Epidermal melanocyte (primary cell): ENCODE results near the gene VTI1A.
"Not testable (repeated sequence)": the region's sequence is repeated elsewhere in the genome, so short reads cannot be mapped to it uniquely, and the experiment has no call there.

Source experiments
- DNase-seq: peaks from one replicate; pipeline ENCODE4 v3.0.0; 2011; ENCODE audit warnings: low spot score; ENCODE audit not compliant: insufficient read length

VTI1A gene

DNA sequence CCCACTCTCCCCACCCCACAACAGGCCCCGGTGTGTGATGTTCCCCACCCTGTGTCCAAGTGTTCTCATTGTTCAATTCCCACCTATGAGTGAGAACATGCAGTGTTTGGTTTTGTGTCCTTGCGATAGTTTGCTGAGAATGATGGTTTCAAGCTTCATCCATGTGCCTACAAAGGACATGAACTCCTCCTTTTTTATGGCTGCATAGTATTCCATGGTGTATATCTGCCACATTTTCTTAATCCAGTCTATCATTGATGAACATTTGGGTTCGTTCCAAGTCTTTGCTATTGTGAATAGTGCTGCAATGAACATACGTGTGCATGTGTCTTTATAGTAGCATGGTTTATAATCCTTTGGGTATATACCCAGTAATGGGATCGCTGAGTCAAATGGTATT is 95.8 kb downstream of the VTI1A start:
- not testable (repeated sequence) for DNase-seq

DNA sequence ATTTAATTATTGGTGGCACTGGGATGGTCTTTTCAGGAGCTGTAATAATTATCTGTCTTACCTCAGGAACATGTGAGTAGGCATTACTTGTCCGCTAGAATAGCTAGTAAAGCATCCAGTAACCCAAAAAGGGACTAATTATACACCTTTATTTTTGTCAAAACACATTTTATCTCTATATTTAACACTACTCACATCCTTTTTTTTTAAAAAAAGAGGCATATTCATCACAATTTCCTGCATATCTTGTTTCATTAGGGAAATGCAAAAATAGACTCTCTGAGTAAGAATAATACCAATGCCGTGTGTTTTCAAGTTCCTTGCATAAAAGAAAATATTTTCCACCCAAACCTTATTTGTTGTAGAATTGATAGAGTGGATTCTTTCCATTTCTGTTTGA is 99.5 kb downstream of the VTI1A start:
- DNase-seq, result no peak

DNA sequence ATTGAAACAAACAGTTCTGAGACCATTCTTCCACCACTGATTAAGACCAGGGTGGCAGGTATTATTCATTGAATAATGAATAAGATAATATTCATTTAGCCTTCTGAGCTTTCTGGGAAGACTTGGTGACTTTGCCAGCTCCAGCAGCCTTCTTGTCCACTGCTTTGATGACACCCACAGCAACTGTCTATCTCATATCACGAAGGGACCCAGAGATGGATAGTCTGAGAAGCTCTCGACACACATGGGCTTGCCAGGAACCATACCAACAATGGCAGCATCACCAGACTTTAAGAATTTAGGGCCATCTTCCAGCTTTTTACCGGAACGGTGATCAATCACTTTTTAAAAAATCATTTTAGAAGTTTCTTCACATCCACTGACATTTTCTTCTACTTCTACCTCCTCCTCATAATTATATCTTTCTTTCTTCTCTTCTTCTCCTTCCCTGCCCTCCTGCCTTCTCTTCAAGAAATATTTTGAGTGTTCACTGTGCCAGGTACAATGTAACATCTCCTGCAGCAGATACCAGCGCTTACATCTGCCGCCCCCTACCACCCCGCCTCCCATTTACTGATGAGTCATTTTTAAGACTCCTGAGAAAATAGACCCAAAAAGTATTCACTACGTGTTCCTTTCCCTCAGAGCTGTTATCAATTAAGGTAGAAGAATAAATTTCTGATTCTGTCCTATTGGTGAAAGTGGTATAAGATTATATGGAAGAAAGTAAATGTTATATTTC is 101.7 kb downstream of the VTI1A start:
- DNase-seq, result no peak

DNA sequence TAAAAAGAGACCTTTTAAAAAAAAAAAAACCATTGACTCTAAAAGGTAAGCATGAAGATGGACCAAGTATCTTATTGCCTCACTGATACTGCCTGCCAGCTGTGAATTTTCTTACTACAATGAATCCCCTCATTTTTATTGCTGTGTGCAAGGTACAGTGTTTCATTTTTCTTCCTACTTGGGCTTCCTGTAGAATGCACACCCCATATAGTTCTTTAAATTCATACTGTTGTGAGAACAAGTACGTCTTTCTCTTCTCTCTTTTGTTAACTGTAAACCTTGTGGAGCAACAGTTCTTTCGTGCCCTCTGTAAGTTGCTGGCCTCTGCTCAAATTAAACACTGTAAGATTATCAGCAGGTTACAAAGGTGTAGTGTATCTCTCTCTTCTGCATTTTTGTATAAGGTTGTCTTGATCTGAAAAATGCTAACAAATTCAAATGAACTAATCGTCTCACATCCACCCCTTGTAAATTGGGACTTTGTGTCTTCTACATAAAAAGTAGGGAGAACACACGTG is 105.6 kb downstream of the VTI1A start:
- no peak for DNase-seq

DNA sequence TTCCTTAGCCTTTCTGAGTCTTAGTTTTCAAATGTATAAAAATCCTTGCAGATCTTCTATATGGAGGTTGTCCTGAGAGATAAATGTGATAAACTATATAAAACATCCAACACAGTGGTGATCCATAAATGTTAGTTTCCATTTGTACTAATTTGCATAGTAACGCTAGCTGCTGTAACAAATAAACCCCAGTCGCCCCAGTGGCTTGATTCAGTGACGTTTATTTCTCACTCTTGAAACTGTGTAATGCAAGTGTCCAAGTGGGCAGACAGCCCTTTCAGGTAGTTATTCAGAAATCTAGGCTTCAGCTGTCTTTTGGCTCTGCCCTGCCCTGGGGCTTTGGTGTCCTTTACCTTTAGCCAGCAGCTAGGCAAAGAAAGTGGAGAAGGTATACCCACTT is 106.3 kb downstream of the VTI1A start:
- DNase-seq, result no peak

DNA sequence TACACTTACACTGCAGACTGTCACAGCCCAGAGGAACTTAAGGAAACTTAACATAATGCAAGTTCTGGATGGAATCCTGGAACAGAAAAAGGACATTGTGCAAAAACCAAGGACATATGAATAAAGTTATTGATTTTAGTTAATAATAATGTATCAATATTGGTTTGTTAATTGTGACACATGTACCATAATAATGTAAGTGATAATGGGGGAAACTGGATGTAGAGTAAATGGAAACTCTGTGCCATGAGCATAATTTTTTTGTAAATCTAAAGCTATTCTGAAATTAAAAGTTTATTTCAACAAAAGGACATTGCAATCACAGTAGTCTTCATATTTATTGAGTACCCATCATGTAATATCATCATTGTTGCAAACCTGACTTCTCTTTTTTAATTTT is 107.2 kb downstream of the VTI1A start:
- no peak for DNase-seq

DNA sequence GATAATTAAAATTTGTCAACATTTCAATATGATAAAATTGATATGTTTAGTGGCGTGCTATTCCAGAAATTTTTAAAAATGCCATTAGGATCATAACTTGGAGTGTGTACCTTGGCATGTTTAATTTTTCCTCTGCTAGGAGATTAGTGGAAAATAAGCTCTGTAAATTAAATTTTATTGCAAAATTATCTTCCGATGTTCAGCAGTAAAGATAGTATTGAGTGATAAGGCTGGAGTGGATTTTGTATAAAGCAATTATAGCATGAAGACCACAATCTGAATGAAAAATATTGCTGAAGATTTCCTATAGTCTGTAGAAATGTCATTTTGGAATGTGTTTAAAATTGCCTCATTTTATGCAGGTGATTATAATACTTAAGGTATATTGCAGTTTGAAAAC is 110.2 kb downstream of the VTI1A start:
- DNase-seq, result no peak

DNA sequence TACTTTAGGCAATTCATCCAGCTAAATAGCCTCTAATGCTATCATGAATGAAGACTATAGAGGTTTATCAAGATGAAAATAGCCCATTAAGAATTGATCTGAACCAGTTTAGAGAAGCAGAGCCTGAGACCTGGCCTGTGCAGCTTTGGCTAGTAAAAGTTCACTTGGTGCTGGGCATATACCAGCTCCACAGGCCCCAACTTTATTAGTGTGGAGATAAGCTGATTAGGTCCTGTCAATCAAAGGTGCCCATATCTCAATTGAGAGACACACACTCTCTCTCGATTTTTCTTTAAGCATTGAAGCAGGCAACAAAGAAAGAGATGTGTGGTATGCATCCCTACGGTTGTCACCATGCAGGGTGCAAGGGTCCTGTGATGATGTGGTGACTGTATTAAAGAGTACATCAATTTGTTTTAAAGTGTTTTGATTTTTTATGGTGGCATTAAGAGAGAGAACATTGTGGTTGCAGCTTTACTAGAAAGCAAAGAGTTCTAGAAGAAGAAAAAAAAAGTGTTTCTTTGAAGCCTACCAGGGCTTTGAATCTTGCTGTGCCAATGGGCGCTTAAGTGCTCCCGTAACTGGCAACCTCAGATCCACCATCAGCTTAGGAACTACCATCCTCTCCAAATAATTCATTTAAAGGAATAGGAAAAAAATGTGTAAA is 111.6 kb downstream of the VTI1A start:
- no peak for DNase-seq

DNA sequence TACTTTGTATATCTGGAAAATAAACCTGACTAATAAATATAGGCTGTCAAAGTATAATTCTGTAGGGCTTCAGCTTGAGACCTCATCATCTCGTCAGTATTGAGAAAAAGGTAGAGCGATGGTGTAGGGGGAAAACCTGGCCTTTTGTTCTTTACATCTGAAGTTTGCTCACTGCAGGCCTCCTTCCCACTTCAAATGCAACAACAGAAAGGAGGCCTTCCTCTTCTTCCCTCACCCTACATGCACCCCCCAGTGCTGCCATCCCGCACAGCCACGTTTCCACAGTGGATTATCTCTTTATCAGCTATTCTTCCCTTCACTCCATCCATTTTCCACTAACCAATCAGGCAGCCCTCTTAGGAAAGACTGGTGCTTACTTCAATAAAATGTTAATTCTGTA is 112.3 kb downstream of the VTI1A start:
- no peak for DNase-seq

DNA sequence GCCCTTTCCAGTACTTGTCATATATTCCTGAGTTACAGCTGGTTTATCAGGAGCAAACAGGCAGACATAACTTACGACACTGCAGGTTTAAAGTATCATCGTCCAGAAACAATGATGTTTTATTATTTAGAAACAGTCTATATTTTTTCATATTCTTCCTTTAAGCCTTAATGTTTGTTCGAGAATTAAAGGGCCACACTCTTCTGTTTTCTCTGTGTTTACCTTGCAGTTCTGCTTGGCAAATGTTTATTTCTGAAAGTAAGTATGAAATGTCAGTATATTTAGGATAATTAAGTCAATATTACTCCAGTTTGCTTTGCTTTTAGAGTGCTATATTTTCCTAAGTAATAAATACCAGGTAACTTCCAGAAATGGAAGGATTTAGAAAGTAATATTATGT is 115.1 kb downstream of the VTI1A start:
- no peak for DNase-seq

DNA sequence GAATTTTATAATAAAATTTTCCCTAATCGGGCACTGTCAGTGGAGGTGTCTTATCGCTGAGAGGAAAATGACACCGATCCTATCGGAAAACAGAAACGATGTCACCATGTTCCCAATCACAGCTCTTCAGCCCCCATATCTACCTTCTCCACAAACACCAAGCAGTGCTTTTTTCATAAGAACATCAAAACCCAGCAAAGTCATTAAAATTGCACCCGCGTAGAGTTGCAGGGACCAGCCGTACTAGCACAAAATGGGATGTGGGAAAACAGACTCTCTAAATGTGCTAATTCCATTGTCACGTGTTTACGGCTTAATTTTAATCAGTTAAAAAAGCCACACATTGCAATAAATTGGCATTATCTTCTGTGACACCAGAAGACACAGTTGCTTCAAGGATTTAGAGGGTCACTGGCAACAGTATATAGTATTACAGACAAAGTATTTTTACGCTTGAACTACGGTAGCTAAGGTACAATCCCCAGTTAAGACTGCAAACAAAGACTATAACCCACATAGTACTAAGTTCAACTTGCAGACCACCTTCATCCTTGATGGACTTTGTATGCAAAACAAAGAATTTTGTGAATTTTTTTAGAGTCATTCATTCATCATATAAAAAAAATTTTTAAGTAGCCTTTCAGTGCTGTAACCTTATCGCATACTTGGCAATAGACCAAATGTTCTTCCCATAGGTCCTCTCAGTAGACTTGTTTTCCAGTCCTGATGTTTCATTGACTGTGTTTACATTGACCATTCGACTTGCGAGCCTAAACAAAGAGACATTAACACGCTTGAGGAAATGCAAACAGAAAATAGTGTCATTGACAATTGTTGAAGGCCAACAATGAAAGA is 116.0 kb downstream of the VTI1A start:
- no peak for DNase-seq

DNA sequence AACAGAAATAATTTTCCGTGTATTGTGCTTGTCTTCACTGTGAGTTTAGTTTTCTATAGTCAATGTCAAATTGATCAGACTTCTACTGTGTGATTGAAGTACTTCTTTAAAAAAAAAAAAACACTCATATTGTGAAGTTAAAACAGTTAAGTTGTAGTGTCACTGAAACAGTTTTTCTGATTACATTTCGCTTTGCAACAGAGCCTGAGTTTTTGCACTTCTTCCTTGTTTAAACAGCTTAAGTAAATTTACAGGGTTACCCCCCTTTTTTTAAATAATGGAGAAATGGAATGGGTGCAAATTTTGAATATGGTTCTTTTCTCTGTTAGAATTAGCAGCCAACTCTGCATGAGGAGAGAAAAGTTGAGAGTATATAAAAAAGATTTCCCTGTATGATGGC is 117.3 kb downstream of the VTI1A start:
- no peak for DNase-seq

DNA sequence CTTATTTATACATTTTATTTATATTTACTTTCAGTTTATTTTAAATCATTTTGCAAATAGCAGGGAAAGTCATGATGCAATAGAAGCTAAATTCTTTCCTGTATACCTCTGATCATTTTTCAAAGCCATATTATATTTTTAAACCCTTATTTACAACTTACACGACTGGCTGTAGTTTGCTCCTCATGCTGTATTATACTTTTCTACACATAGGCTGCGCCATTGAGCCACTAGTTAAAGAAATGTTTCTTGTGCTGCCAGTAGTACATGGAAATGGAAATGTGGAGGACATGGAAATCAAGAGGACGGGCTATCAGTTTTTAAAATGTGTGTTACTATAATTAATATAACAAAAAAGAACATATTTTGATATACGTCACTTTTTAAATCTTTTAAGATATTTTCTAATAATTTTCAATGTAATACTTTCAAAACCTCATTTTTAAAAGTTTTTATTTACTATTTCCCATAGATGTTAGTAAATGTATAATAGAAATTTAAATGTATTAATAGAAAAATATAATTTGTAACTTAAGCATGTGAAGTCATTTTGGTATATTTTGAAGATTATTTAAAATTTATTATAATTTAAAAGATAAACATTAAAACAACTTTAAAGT is 118.5 kb downstream of the VTI1A start:
- DNase-seq, result peak; percentile 35

DNA sequence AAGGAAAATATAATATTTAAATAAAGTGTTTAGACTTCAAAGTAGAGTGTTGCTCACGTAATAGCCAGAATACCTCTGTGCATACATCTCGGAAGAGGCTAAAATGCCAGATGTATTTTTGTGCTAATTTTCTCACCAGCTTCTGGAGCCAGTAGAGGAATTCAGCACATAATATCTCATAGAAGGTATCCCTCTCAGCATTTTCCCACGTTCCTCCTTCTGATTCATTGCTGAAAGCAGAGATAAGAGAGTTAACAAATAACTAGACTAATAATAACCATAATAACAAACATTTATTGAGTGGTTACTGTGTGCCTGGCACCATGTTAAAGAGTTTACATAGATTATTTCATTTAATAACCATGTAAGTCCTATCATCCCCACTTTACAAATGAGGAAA is 123.6 kb downstream of the VTI1A start:
- no peak for DNase-seq

DNA sequence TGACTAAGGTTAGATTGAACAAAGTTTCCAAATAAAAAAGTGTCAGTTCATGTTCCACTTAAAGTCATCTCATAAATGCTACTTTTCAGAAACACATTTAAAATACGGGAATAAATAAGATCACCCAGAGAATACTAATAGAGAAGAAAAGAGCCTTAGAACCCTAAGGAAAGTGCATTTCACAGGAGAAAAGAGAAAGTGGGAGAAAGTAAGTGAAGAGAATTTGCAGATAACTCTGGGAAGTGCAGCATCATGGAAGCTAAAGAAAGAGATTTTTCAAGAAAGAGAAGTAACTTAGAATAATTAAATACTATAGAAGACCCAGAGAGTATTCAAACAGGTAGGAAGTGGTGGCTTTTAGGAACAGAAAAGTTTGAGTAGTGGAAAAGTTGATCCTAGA is 132.6 kb downstream of the VTI1A start:
- DNase-seq, result no peak

DNA sequence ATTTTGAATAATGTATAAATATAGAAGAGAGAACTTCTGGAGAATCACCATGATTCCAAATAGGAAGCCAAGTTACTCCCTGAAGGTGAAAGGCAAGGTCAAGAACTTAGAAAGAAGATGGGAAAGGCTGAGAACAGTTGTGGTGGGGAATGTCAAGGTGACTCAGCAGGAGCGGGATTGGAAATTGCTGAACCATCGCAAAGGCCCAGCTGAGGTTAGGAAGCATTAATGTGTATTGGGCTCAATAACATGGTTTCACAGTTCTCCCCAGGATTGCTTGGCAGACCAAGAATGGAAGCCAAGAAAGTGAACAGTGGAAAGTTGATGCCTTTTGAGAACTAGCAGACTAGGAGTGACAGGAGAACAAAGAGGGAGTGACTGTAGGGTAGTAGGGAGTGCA is 133.3 kb downstream of the VTI1A start:
- DNase-seq, result no peak

DNA sequence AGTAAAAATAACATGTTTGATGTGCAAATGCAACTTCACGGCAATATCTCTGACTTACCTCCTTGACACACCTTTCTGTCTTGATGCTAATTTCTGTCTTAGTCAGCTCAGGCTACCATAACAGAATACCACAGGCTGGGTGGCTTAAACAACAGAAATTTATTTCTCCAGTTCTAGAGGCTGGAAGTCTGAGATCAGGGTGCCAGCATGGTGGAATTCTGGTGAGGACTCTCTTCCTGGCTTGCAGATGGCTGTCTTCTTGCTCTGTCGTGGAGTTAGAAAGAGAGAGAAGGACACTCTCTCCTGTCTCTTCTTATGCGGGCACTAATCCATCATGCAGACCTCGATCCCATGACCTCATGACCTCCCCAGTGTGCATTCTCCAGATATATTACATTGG is 134.9 kb downstream of the VTI1A start:
- DNase-seq, result no peak

DNA sequence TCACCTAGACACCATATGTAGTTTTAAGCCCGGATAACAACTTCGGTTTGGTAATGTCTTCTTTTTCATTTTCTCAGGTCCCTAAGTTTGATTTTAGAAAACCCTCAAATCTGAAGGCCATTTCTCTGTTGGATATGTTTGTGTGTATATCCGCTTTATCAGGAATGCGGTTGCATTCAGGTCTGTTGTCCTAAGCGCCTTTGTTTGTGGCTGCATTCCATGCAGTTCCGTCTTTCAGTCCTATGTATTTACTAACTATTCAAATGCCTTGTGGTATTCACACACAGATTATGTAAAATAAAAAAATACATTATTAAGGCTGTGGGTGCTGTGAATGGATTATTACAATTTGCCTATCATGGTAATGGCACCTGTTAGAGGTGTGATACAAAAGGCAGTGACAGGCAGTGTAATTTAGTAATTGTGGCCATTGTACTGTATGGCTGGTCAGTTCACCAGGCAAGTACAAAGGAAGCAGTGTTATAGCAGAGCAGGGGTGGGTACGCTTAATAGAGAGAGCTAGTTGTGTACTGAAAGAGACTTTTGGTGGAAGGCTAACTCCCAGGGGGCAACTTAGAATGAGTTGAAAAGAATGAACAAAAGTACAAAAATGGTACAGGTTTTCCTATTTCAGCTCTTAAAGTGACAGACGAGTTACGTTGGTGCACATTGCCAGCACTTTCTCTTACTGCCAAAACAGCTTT is 136.4 kb downstream of the VTI1A start:
- peak; percentile 36 for DNase-seq

DNA sequence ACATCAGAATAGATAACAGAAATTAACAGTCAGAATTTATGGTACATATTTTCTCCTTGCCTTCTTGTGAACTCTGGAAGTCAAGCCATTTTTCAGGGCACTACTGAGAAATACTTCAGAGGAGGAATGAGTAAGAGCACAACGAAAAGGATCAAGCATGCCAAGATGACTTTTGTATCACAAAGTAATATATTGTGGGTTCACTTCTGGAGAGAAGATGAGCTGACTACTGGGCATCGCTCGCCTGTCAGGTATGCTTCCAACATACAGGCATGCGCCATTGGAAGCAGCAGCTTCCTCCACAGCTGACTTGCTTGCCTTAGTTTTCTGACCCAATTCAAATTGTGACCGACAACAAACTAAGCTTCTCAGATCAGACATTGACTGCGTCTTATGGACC is 137.3 kb downstream of the VTI1A start:
- DNase-seq, result no peak

DNA sequence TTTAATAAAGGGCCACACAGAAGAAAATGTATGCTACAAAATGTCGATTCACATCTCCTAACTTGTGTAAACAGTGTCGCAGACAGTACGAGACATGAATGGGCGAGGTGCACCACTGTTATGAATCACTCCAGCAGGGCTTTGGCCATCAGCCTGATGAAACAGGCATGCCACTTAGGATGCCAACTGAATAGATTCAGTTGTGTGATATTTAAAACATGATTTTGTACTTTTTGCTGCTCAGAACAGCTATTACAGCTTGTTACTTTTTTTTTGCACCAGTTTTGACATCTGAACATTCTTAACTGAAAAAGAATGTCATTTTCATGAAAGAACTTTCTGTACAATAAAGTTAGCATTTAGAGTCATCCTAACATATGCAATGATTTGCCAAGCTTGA is 138.1 kb downstream of the VTI1A start:
- DNase-seq, result no peak

DNA sequence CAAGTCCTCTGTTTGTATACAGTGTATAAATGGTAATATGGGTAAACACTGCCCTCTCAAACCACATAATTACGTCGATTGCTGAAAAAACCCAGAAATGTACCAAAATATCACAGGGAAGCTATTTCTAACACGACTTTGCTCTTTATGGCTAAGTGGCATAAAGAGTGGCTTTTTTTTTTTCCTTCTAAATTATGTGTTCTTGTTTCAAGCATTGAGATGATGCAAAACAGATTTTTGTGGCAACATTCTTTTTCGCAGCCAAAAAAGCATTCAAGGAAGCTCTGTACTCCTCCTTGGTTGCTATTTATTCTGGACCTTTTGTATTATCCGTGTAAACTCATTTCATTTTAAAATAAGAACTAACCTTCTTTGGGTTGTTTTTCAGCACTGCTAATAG is 138.9 kb downstream of the VTI1A start:
- no peak for DNase-seq
